GM18526 (cell line): Measurements from ENCODE around the gene TRDN.

Experiments used
- POLR2A ChIP-seq: IDR thresholded peaks from 3 replicates; pipeline ENCODE4 v1.6.1; 2011; ENCODE audit not compliant: insufficient read length; ENCODE audit errors: extremely low read depth

TRDN gene

DNA sequence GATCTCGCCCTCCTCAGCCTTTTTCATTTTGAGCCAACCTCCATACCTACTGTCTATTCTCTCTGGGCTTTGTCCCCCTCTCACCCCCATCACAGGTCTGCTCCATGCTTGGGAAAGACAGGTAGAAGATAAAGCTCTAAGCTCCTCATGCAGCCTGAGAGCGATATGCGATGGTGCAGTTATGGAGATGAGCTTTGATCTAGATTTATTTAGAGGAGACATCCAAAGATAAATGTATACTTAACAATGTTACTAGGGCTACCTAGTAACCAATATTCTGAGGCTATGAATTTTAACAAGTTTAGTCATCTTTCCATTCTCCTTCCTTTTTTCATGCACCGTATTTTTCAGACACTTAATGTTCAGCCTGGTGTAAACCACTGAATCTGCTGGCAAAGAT is 95.3 kb downstream of the TRDN start:
- no peak for TF ChIP-seq POLR2A

DNA sequence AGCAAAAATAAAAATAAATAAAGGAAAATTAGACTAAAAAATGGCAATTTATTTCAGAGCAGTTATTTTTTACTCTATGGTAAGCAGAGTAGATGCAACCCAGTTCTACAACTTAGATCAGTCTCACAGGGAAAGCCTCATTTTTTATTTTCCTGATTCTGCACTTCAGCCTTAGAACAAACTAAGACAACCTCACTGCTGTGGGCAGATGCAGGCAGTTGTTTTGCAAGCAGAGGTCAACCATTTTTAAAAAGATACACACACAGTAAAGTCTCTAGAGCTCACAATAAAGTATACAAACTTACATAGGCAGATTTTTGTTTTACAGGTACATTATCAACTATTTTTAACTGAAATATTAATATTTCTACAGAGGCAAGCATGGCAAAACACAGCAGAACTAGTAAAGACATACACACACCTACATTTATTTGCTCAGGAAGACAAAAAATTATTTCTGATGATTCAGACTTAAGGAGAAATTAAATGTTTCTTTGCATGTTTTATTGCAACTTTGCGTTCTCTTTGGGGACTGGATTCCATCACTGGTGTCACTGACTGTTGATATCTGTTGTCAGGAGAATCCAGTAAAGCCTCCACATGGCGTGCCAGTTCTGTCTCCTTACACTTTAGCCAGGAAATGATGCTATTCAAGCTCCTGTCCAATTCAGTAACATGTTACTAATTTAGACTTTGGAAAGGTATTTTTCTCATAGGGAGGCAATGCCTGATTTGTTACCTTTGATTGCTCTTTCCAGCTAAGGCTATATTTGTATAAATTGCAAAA is 102.7 kb downstream of the TRDN start:
- no peak for TF ChIP-seq POLR2A

DNA sequence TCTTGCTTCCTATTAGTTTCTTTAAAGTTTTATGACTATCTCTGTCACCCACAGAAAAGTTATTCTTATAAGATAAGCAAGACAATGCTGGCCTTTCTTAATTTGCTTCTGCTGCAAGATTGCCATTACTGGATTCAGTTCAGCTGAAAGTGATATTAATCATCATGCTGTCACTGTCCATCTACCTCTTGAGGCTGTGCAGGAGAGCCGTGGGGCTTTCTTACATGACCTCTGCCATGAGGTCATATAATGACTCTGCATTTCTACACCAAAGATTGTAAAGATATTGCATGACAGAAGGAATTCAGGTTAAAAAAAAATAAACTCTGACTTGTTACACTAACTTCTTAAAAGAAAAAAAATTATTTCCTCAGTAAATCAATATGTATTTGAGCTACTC is 106.9 kb downstream of the TRDN start:
- TF ChIP-seq POLR2A = no peak

DNA sequence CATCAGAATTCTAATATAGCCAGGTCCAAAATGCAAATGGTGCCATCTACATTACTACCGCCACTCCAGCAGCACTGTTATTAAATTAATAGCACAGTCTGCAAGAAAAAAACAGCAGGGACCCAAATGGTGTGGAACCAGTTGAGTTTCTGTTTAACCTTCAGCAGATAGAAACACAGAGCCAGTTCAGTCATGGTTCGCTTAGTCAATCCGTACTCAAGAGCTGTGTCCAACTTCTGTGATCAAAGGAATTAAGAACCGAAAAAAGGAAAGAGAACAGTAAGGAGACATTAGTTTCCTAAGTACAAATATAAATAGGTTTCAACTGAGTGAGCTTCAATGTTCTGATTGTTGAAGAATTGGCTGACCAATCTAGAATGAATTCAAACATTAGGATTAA is 107.7 kb downstream of the TRDN start:
- TF ChIP-seq POLR2A = no peak

DNA sequence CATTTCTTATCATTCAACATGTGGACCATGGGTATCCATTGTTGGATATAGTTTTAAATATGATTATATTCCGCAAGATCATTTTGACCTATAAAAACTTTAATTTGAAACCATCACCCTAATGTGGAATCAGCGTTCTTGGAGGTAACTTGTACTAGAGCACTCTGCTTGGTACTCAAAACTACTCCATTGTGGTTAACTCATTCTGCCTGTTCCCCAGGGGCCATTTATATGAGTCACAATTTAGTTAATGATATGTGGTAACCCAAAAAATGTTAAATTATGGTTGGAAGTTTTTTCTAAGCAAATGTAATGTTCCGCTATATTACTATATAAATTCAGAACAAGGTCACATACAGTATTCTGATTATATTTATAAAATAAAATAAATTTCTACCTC is 109.3 kb downstream of the TRDN start:
- TF ChIP-seq POLR2A = no peak

DNA sequence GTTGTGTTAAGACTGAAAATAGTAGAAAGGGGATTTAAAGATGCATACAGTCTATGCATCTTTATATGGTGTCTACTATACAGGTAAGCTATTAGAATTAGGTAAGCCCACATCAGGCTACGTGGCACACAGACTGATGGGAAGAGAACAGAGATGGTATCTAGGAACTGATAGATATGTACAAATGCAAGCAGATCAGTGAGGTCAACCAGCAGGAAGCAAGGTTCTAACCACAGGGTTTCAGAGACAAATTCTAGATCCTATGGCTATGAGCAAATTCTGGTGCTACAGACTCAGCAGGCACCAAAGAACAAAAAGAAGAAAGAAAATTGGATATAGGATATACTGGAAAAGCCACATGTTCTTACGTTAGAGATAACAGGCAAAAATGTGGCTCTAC is 110.6 kb downstream of the TRDN start:
- no peak for TF ChIP-seq POLR2A

DNA sequence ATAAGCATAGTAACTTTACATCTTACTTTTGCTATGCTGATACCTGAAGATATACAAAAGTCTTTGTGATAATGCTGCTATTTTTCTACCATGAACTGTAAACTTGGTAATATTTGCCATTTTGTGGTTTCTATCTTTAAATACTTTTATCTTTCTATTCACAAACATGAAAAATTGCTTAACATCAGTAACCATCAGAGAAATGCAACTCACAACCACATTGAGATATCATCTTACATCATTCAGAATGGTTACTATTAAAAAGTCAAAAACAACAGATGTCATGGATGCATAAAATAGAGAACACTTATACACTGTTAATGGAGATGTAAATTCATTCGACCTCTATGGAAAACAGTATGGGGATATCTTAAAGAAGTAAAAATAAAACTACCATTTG is 112.0 kb downstream of the TRDN start:
- no peak for TF ChIP-seq POLR2A

DNA sequence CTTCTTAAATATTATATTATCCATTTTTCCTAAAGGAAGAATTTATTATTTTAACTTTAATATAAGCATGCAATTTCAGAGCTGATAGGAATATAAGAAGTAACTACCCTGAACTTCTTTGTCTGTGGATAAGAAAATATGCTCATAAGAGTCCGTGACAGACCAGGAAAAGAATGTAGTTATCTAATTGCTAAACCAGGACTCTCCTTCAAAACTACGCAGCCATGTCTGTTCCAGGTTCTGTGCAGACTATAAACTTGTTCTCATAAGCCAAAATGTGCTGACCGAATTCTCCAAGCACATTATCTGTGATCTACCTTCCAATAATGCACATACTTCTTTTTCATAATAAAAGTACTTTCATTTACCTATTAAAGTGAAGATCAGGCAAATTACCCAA is 116.5 kb downstream of the TRDN start:
- no peak for TF ChIP-seq POLR2A

DNA sequence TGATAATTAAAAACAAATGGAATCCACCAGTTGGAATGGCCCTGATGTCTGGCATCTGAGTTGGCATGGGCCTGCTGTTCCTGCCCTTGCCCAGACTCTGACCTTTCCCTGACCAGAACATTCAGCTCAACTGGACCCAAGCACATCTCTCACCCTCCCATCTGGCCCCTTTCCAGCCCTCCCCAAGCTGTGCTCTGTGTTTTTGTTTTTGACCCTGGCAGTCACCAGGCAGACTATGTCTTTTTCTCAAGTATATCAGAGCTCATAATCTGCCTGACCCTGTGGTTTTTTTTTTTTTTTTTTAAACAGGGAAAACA is 117.6 kb downstream of the TRDN start:
- TF ChIP-seq POLR2A = no peak

DNA sequence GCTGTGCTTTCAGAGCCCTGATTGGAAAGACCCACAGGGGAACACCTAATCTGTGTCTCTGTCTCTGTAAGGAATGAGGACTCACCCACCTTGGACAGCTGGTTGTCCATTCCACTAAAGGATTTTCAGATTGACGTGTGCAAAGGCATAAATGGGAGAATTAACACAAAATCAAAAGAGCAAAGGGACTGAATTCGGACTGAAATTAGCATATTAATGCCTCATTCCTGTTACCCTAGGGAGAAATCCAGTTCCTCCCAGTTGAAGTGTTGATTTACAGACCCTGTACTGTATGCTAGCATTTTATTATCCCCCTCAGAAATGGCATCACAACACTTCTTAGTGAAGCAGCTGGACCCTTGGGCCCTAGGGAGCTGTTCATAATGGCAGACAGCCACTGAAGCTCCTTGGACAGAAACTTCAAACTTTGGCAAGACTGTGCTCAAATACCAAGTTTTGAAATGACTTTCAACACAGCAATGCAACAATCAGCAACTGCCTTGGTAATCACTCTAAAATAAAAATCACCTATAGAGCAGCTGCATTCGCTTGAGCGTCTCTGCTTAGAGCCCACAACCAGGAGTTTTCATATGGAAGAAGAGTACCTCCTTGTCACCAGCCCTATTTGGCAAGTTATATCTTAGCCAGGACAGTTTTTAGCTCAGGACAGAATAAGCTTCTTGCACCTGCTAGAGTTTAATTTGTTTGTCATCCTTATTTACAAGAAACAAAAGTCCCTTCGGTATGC is 118.1 kb downstream of the TRDN start:
- no peak for TF ChIP-seq POLR2A

DNA sequence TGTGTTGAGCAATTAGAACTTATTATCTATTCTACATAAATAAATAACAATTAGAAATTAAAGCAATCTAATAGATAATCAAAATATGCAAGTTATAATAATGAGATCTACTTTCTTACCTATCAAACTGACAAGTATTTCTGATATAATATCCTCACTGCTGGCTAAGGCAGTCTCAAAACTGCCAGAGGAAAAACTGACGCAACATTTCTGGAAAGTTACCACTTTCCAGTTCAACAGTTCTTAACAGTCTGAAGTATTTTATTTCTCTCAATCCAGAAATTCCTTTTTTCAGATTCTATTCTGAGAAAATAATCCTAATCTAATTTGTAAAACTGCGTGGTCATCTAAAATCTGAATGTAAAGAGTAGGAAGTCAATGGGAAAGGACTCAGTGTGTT is 121.0 kb downstream of the TRDN start:
- no peak for TF ChIP-seq POLR2A

DNA sequence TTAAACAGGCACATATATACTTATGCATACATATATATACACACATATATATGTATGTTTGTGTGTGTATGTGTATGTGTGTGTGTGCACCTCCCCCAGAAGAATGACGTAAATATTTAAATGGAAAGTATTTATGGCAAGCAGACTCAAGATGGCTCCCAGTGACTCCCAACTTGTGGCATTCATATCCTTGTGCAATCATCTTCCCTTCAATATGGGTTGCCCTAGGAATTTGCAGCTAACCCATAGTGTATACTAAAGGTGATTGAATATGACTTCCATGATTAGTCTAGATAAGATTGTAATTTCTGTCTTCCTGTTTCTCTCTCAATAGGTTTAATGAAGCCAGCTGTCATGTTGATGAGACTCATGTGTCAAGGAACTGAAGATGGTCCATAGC is 127.6 kb downstream of the TRDN start:
- no peak for TF ChIP-seq POLR2A

DNA sequence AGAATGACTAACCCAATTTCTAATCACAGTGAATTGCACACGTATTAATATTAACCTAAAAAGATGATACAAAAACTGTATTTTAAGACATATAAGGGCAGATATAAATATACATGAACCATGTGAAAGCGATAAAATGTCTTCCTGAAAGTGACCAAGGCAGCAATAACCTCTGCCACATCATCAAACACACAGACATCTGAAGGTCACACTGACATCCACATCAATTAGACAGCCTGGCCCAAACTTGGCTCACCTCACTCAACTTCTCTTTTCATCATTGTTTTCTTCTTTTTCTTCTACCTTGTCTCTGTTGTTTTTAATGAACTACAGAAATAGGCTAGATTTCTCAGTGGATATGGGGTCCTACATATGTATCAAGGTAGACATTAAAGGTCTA is 128.5 kb downstream of the TRDN start:
- no peak for TF ChIP-seq POLR2A

DNA sequence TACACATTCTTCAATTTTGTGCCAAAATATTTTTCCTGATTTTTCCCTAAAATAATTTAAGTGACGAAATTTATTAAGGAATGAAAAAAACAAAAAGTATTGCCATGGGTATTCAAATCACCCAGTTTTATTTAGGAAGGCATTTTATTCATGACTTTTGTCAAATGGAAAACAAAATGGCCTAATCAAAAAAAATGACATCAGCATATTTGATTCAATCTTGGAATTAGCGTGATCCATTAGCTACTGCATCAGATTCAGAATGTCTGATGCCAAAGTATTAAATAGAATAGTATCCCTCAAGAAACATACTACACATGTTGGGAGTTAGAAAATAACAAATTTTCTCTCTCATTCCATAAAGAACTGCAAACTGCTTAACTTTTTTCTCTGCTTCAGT is 129.2 kb downstream of the TRDN start:
- no peak for TF ChIP-seq POLR2A

DNA sequence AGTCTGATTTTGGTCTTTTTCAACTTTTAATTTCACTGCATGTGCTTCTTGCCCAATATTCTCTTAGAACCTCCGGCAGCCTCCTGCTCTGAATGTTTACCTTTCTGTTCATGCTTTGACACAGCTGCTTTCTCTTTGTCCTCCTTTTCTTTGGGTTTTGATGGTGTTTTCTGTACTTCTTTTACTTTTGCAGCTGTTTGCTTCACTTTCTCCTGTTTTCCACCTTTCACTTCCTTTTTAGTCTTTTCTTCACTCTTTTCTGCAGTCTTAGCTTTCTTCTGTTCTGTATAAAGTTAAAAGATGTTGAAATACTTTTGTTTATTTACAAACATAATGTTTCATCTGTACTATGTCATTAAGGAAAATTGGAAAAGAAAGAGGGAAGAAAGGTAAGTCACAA is 133.1 kb downstream of the TRDN start:
- TF ChIP-seq POLR2A = no peak

DNA sequence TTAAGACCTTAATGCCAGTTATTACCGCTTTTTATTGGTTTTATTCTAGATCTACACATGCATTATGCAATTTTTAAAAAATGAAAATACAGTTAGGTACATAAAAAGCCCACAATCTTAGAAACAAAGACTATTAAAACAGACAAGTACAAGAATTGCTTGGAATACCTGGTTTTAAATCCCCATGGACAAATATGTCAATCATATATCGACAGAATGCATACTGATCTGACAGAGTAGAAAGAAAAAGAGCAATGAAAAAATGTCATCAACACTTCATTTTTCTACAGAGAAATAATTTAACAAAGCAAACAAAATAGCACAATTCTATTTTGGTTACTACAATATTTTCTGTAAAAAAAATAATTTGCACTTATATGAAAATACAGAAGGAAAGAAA is 139.7 kb downstream of the TRDN start:
- no peak for TF ChIP-seq POLR2A

DNA sequence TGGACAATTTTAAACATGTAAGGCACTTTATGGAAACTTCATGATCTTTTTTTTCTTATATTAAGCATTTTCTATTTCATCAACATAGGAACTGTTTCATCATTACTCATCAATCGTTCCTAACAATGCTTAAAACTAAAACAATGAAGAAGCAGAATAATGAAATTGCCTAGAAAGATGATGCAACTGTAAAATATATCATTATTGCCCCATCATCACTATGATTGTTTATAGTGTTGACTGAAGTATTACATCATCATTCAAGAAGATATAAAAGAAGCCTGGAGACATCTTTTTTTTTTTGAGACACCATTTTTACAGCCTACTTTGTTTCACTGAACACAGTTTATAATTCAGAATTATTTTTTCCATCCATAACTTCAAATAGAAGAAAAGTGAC is 147.2 kb downstream of the TRDN start:
- no peak for TF ChIP-seq POLR2A
